Stimulated activated CD8-positive, alpha-beta memory T cell treated with anti-CD3 and anti-CD28 coated beads, Interleukin-7, amount 100 ng/mL, for 24 hours (primary cell): ENCODE results near the gene EPC1.

ENCODE experiments used
- DNase-seq: peaks from one replicate; pipeline ENCODE4 v3.0.0-alpha.2; 2020; ENCODE audit warnings: low read depth

Gene EPC1

DNA sequence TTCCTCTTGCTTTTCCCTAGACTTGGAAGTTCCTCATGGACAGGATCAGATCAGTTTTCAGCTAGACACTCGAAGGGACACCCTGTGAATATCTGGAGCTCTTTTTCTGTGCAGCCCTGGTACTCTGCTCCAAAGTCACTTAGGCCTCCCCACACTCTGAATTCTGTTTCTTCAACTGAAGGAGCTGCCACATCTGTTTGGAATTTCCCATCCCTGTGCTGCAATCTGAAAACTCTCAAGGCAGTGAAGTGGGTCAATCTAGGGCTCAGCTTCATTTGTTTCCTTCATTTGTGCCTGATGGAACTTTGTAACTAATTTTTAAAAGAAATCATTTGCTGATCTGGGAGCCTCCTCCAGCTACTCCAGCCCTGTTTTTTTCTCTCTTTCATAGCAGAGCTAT lies 9.6 kb downstream of the EPC1 start:
- DNase-seq, result no peak

DNA sequence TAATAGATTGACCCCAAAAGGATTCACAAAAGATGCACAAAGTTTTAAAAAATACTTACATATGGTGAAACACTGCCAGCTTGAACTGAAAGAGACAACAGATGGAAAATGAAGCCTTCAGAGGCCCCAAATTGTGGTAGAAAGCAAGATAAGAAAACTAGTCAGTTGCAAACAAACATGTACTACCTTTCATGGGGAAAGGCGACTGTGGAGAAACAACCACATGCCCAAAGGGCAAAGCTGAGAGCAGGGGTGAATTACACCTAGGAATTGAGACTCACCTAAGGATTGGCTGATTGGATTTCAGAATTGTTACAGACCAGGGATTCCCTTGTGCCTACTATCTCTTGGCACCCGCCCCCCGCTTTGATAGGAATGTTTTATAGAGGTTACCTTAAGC lies 13.1 kb downstream of the EPC1 start:
- DNase-seq, result no peak

DNA sequence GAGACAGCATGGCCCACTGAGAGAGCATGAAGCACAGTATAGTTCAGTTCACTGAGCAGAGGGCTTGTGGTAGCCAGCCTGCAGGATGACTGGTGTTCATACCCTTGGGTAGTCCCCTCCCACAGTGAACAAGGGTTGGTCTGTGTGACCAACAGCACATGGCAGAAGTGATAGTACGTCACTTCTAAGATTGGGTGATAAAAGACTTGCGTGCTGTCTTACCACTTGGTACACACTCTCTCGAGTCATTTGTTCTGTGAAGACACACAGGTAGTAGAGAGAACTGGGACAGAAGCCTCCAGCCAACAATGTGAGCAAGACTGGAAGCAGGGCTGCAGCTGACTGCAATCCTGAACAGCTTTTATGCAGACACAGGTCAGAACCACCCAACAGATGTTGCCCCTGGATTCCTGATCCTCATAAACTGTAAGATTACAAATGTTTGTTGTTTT lies 14.6 kb downstream of the EPC1 start:
- DNase-seq, result peak; percentile 53

DNA sequence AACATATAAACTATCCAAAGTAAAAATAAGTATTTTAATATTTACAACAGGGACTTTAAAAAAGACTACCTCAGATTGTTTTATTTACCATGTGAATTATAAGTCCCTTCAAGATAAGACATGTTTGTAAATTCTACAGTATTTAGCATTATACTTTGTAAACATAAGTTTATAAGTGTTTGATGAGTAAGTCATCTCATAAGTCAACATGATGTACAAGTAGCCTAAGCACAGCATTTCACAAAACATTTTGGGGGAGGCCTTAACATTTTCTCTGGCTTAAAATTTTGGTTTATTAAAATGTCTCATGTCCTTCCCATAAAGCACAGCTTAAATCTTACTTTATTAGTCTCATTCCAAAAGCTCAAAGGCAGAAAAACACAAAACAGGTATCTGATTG lies 15.4 kb downstream of the EPC1 start:
- no peak for DNase-seq

DNA sequence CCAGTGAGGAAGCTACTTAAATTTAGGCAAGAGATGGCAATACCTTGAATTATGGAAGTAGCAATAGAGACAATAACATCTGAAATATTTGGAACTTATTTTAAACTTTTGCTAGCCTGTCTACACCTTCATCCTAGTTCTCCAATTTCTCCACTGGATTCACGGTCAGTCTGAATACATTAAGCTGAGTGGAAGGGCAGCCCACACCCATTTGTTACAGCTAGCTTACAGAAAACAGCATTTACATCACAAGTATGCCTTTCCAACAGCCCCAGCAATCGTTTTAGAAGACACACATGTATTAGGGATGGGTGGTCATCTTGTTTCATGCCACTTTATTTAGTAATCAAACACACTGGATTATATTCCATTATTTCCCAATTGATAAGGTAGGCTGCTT lies 16.7 kb downstream of the EPC1 start:
- DNase-seq, result no peak

DNA sequence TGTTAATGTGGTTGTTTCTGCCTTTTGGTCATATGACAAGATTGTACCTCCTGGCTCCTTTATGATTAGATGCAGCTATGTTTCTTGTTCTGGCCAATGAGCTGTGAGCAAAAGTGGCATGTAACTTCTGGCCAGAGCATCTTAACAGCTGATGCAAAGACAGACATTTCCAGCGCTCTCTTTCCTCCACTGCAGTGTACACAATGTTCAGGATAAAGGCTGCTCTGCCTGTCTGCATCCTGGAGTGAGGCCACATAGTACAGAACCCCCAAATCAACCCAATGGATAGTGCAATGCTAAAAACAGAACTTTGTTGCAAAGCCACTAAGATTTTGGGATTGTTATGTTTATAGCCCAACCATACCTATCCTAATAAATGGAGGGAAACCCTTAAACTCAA lies 17.9 kb downstream of the EPC1 start:
- no peak for DNase-seq

DNA sequence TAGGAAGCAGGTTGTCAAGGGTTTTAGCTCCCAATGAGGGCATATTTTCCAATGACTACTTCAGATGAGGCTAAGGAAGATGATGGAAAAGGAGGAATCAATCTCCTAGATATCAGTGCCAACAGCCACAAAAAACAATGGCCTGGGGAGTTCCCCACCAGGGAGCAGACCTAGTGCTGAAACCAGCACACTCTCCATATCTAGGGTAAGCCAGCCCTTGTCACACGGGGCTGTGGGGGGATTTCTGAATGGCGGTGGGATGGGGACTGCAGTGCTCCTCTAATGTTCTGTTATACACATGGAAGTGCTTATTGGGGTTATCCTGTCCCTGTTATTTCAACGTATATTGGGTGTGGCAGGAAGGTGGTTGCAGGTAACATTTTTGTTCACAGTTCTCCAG lies 18.5 kb downstream of the EPC1 start:
- no peak for DNase-seq

DNA sequence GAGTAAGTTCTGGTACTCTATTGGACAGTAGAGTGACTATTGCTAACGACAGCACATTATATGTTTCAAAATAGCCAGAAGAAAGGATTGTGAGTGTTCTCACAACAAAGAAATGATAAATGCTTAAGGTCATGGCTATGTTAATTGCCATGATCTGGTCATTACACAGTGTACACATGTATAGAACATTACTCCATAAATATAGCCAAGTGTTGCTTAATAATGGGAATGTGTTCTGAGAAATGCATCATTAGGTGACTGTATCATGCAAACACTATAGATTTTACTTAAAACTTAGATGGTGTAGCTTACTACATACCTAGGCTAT lies 19.6 kb downstream of the EPC1 start:
- DNase-seq, result no peak

DNA sequence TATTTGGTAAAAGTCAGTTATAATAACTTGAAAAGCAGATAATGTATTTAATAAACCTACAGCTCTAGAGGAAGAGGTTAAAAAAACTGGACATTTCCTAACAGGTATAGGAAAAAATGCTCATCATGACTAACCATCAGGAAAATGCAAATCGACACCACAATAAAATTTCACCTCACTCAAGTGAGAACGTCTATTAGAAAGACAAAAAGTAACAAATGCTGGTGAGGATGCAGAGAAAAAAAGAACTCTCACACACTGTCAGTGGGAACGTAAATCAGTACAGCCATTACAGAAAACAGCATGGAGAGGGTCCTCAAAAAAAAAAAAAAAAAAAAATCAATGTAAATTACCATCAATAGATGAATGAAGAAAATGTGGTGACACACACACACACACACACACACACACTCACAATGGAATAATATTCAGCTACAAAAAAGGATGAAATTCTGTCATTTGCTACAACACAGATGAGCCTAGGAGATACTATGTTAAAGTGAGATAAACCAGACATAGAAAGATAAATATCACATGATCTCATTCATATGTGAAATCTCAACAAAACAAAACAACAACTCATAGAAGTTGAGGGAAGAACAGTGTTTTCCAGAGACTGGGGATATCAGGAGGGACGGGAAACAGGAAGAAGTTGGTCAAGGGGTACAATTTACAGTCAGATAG lies 20.1 kb downstream of the EPC1 start:
- DNase-seq, result no peak

DNA sequence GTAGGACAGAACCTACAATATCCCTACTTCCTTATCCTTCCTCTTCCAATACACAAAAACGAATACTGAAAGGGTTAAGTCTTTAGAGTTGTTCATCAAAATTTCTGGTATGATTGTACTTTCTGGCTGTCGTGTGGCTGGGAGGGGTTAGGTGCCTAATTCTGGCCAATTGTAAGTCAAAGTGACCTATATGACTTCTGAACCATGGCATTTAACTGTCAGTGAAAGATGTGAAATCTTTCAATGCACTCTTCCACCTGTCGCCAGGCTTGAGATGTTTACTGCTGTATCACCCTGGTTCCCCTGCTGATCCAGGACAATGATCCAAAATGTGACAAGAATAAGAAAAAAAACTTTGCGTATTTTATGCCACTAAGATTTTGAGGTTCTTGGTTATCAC lies 20.8 kb downstream of the EPC1 start:
- no peak for DNase-seq

DNA sequence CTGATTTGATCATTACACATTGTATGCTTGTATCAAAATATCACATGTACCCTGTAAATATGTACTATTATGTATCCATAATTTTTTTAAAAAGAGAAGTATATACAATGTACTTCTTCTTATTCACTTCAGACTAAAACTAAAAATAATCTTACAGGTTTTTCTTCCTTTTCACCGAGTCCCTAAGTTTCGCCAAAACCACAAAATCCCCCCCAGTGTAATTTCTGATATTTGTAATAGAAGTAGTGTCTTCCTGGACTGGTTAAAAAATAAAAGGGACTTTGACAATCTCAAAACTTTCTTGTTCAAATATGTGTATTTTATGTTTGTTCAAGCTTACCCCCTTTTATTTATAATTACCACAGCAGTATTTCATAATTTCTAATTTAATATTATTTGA lies 23.9 kb downstream of the EPC1 start:
- no peak for DNase-seq

DNA sequence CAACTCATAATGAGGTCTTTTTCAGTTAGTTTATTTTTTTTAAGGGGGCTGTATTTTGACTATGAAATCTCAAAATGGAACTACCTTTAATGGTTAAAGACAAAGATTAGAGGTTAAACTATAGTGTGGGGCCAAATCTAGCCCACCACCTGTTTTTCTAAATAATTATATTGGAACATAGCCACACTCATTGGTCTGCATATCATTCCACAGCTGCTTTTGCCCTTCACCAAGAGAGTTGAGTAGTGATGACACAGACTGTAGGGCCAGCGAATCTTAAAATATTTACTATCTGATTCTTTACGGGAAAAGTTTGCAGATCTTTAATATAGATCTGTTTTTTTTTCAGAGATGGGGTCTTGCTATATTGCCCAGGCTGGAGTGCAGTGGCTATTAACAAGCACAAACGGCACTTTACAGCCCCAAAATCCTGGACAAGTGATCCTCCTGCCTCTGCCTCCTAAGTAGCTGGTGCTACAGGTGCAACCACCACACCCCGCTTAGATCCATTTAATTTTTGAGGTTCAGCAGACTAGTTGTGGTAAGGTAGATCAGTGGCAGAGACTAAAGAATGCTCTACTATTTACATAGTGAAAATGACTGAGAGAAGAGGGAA lies 25.8 kb downstream of the EPC1 start:
- DNase-seq, result no peak

DNA sequence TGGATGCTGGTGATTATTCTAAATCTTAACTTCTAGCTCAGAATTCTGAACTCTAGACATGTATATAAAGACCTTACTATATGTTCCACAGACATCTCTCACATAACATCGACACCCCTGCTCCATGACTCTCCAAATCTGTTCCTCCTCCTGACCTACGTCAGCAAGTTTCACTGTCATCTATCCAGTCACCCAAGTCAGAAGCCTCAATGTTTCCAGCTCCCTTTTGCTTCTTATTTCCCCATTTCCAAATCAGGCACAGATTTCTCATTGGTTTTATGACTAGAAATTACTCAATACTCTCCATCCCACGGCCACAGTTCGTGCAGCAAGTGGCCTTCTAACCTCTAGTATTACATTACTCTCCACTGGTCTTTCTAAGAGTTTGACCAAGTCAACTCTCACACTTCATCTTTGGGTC lies 28.5 kb downstream of the EPC1 start:
- no peak for DNase-seq

DNA sequence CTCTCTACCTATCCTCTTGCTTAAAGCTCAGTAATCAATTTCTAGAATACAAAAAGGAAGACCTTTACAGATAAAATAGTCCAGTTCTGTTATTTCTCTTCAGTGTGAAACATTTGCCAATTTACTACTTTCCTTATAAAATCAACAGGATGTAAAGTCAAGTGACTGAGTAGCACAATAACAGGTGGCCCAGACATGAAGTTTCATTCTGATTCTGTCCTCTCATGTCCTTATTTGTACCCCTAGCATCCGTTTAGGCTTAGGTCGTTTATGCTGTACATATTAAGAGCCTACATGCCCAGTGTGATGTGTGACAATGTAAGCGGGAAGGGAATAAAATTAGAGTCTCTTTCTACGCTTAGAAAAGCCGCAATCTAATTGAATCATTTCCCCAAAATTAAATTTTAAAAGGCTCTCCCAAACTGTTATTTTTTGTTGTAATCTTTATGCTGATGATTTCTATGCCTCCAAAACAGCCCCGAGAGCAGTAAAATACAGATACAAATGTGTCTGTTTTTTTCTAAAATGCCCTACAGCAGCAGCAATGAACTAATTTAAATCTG lies 29.1 kb downstream of the EPC1 start:
- no peak for DNase-seq

DNA sequence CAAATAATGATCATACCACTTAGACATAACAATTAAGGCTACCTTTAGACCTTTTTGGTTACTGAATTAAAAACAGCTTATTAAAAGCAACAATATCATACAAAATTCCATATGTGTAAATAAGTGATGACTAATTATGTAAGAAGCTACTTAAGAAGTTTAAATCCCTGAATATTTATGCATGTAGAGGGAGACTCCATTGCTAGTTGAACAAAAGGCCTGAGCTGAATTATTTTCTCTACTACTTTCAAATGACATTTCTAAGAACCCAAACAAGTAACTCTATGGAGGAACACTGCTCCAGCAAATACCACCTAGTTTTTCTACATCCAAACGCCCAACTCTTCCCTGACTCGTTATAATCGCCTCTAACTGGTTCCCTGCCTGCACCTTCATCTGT lies 31.5 kb downstream of the EPC1 start:
- no peak for DNase-seq

DNA sequence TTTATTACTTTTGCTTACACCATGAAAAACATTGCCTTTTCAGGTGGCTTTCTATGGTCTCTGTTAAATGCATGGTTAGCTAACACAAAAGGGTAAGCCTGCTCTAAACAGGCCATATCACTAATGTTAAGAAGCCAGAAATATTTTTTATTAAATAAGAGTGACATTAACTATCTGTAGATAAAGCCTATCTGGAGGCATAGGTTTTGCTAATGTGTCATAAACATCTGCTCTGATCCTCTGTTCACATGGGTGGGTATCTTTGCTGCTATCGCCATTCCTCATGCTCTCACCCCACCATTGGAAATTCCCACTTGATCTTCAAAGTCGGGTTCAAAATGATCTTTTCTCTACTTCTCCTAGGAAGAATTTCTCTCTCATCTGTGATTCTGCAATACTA lies 32.4 kb downstream of the EPC1 start:
- DNase-seq, result no peak

DNA sequence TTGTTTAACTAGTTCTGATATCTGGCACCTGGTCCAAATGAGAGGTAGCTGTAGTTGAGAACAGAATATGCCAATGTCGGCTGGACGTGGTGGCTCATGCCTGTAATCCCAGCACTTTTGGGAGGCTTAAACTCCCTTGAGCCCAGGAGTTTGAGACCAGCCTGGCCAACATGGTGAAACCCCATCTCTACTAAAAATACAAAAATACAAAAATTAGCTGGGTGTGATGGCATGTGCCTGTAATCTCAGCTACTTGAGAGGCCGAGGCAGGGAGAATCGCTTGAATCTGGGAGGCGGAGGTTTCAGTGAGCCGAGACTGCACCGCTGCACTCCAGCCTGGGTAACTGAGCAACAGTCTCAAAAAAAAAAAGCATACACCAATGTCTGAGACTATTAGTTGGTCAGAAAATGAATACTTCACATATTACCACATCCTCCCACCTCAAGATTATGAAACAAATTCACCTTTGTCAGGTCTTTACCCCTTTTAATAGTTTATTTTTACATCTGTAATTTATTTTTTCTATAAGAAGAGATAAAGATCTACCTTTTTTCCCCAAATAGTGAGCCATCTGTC lies 38.8 kb downstream of the EPC1 start:
- no peak for DNase-seq

DNA sequence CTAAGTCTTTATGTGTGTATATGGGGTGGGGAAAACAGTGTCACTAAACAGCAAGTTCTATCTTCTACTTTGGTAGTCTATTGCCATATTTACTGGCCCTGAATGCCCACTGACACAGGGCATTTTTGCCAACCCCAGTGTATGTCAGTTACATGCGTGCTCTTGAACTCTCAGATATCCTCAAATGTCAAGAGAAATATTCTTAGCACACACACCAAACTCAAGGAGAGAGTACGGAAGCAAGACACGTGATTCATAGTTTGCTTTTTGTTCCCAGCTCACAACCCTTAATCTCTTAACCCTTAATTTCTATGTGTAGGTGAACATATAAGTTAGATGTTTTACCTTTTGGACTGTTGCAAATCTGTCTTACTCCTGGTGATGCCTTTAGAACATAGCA lies 39.3 kb downstream of the EPC1 start:
- no peak for DNase-seq

DNA sequence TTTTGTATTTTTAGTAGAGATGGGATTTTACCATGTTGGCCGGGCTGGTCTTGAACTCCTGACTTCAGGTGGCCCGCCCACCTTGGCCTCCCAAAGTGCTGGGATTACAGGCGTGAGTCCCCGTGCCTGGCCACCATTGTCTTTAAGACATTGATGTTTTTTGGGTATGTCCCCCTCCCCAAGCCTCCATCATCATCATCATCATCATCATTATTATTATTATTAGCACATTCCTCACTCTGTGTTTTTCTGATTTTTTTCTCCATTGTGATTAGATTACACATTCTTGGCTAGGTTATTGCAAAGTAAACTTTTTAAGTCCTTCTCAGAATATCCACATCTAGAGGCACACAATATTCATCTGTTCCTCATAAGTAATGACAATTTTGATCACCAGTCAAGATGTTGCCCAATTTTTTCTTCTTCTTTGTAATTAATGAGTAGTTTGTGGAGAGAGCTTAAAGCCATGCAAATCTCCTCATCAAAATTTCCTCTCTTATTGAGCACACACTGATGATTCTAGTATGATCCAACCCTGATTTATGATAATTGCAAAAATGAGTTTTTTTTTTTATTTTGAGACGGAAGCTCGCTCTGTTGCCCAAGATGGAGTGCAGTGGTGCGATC lies 47.5 kb downstream of the EPC1 start:
- no peak for DNase-seq

DNA sequence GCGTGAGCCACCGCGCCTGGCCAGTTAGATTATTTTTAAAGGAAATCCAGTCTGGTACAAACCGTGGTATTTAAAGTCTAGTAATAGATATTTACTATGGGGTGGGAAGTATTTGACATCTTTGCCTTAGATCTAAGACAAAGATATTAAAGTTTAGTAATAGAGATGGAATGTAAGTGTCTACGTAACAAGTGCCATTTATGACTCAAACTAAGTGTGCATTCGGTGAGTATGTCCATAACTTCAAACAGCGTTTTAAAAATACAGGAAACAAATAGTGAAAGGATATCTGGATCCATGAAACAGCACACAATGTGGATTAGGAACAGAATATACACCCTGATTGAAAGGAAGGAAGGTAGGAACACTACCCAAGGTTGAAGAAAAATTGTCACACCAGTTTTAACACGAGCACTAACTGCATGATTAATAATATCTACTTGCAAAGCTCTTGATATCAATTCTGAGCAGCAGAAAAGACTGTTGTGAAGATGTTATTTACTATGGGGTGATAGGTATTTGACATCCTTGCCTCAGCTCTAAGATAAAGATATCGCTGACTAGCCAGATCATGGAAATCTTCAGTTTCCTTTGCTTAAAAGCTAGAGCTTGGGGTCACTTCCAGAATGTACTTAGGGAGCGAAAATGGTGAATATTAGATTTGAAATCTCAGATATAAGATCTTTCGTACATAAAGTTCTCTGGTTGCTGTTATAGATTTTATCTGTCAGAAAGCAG lies 48.7 kb downstream of the EPC1 start:
- DNase-seq, result no peak

DNA sequence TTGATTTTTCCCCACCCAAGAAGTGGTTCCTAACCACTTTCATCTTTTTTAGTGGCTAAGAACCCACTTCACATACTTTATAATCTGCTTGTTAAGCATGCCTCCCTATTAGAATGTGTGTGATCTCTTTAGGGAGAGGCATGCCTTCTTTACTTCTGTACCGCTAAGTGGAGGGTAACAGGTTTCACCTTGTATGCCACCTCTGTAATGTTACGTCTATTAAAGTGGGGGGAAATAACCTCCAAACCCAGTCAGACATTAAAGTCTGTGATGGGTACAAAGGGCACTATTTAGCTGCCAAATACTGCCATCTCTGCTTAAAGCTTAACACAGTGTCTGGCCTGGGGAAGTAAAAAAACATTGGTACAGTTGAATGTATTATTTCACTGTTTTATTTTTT lies 51.9 kb downstream of the EPC1 start:
- no peak for DNase-seq

DNA sequence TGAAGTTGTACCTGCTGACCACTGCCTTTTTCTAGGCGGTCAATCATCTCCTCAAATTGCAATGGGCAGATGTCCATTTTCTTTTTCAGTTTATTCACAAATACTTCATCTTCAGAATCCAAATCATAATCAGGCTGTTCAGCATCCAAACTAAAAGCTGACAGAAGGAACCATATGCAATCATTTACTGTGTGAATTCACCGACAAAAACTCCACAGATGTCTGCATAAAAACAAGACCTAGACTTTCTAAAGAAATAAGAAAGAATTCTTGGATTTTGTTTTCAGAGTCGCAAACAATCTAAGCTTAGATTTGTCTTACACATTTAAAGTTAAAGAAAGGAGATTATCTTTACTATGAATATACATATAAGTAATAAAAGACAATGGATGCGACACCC lies 53.4 kb downstream of the EPC1 start:
- DNase-seq, result no peak

DNA sequence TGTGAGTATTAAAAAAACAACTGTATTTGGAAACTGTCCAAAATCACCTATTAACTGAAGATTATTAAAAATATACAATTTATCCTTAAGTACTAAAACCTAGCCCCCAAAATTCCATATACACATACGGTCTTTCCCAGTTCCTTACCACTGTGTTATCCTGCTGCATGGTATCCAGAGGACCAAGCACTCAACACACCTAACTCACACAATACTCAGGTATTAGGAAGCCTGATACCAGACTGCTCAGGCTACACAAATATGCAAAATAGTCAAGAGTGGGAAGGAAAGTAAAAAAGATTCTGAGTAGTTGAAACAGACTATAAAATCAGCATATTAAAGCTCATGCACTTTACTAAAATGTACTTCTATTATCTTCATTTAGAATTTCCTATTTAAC lies 67.2 kb downstream of the EPC1 start:
- DNase-seq, result no peak
